ENCODE data around the gene MRPL9. TPM values are rescaled to one million over a fixed set of nuclear protein-coding genes. Genes with fewer than 3 reads are reported as not detected.
"Not testable (repeated sequence)": the region's sequence is repeated elsewhere in the genome, so short reads cannot be mapped to it uniquely, and the experiment has no call there.

The MRPL9 gene
- total RNA-seq, 4 donors from 2014 or later: 31.3 to 92.4 (median 40.1) TPM

GRCh38 chr1:151737479-151737878 is 25.8 kb downstream of the MRPL9 start:
- Histone ChIP-seq H3K9me3 (peaks cover 0 to 13% (median 3%) of the 10 kb centered on the region in 4 donors), H3K4me1 (peaks cover 0 to 4% (median 0%) of the 10 kb centered on the region in 4 donors), H3K4me3 (no peak overlapping the region), H3K27me3 (no peaks in the 10 kb centered on the region), H3K27ac (no peak overlapping the region), H3K36me3 (no peaks in the 10 kb centered on the region)
- no peak for DNase-seq
- TF ChIP-seq CTCF (IDR thresholded peaks at IDR 0.05) (no peak), POLR2A (IDR thresholded peaks at IDR 0.05) (no peak)

- H3K4me3 ChIP-seq: no peak overlapping the region
- H3K4me1 ChIP-seq: peaks cover 0 to 4% (median 0%) of the 10 kb centered on the region in 4 donors
- peaks cover 0 to 13% (median 3%) of the 10 kb centered on the region in 4 donors for H3K9me3 ChIP-seq
- H3K27me3 ChIP-seq: no peaks in the 10 kb centered on the region
- no peak overlapping the region for H3K27ac ChIP-seq
- H3K36me3 ChIP-seq: no peaks in the 10 kb centered on the region
- no peak for TF ChIP-seq CTCF (IDR thresholded peaks at IDR 0.05)
- TF ChIP-seq POLR2A (IDR thresholded peaks at IDR 0.05): no peak
- DNase-seq: no peak
These were observed 26.3 kb downstream of the MRPL9 start for GRCh38 chr1:151737026-151737425.

GRCh38 chr1:151733995-151734394 is 29.3 kb downstream of the MRPL9 start:
- H3K4me1 ChIP-seq, DNase-seq, H3K4me3 ChIP-seq, H3K27me3 ChIP-seq, H3K27ac ChIP-seq, H3K36me3 ChIP-seq: not testable (repeated sequence)
- peaks cover 0 to 13% (median 3%) of the 10 kb centered on the region in 4 donors for H3K9me3 ChIP-seq

- Histone ChIP-seq H3K27ac (no peak overlapping the region), H3K9me3 (peaks cover 0 to 13% (median 3%) of the 10 kb centered on the region in 4 donors), H3K27me3 (no peaks in the 10 kb centered on the region), H3K4me1 (peaks cover 0 to 4% (median 0%) of the 10 kb centered on the region in 4 donors), H3K36me3 (no peaks in the 10 kb centered on the region), H3K4me3 (no peak overlapping the region)
- no peak for DNase-seq
- TF ChIP-seq POLR2A (IDR thresholded peaks at IDR 0.05) (no peak), CTCF (IDR thresholded peaks at IDR 0.05) (no peak)
These were observed 30.2 kb downstream of the MRPL9 start for GRCh38 chr1:151733126-151733525.

GRCh38 chr1:151729966-151730291 is 33.4 kb downstream of the MRPL9 start:
- Histone ChIP-seq H3K36me3 (no peaks in the 10 kb centered on the region), H3K27ac (peak overlapping the region in 1 of 4 donors; percentile 32), H3K4me3 (peak overlapping the region in 1 of 4 donors; percentile 24), H3K27me3 (no peaks in the 10 kb centered on the region), H3K4me1 (peaks cover 0 to 8% (median 0%) of the 10 kb centered on the region in 4 donors), H3K9me3 (no peaks in the 10 kb centered on the region)
- TF ChIP-seq POLR2A (IDR thresholded peaks at IDR 0.05) (no peak), CTCF (IDR thresholded peaks at IDR 0.05) (no peak)
- no peak for DNase-seq

GRCh38 chr1:151729157-151729965 is 33.9 kb downstream of the MRPL9 start:
- Histone ChIP-seq H3K4me3 (peak overlapping the region in 2 of 4 donors; percentile 15 to 24), H3K27ac (peak overlapping the region in 1 of 4 donors; percentile 32), H3K9me3 (no peaks in the 10 kb centered on the region), H3K27me3 (no peaks in the 10 kb centered on the region), H3K4me1 (peaks cover 0 to 5% (median 0%) of the 10 kb centered on the region in 4 donors), H3K36me3 (no peaks in the 10 kb centered on the region)
- TF ChIP-seq POLR2A (IDR thresholded peaks at IDR 0.05): no peak
- TF ChIP-seq CTCF (IDR thresholded peaks at IDR 0.05): no peak
- DNase-seq: peak in 1 of 3 donors; percentile 52
